ENCODE results near the gene GEN1.
A peak's percentile ranks its signal among the peaks of the same experiment; 100 is the strongest.
"Not testable (repeated sequence)": the region's sequence is repeated elsewhere in the genome, so short reads cannot be mapped to it uniquely, and the experiment has no call there.

The GEN1 gene

GRCh38 chr2:17798338-17798737, 44.4 kb downstream of the GEN1 start:
- DNase-seq = no peak

- no peak for DNase-seq
Observed at GRCh38 chr2:17799301-17800120, 45.6 kb downstream of the GEN1 start.

- DNase-seq = no peak
Observed at GRCh38 chr2:17800219-17800618, 46.3 kb downstream of the GEN1 start.

GRCh38 chr2:17800693-17801458, 46.9 kb downstream of the GEN1 start:
- DNase-seq = no peak

- DNase-seq = no peak
Observed at GRCh38 chr2:17803497-17803896, 49.6 kb downstream of the GEN1 start.

GRCh38 chr2:17804358-17804757, 50.4 kb downstream of the GEN1 start:
- peak in 1 of 2 donors; percentile 39 for DNase-seq

GRCh38 chr2:17805166-17805565, 51.2 kb downstream of the GEN1 start:
- DNase-seq = peak in 1 of 2 donors; percentile 8

- no peak for DNase-seq
Observed at GRCh38 chr2:17805717-17806363, 51.9 kb downstream of the GEN1 start.

GRCh38 chr2:17813010-17813741, 59.2 kb downstream of the GEN1 start:
- DNase-seq = no peak

- DNase-seq = peak in 1 of 2 donors; percentile 54
Observed at GRCh38 chr2:17813742-17814473, 60.0 kb downstream of the GEN1 start.

GRCh38 chr2:17814601-17815000, 60.7 kb downstream of the GEN1 start:
- DNase-seq = no peak

GRCh38 chr2:17815468-17816184, 61.7 kb downstream of the GEN1 start:
- no peak for DNase-seq

GRCh38 chr2:17816396-17817245, 62.7 kb downstream of the GEN1 start, which contains the start of gene MSGN1:
Gene MSGN1 (plus strand): TSS chr2:17816460. CDS start chr2:17816519, 59 bp downstream.
- DNase-seq = no peak

GRCh38 chr2:17818235-17818815, 64.4 kb downstream of the GEN1 start:
- no peak for DNase-seq

- DNase-seq = no peak
Observed at GRCh38 chr2:17821080-17821479, 67.1 kb downstream of the GEN1 start.

- DNase-seq = no peak
Observed at GRCh38 chr2:17821535-17822444, 67.9 kb downstream of the GEN1 start.

- no peak for DNase-seq
Observed at GRCh38 chr2:17822445-17823117, 68.6 kb downstream of the GEN1 start.

GRCh38 chr2:17823646-17824045, 69.7 kb downstream of the GEN1 start:
- not testable (repeated sequence) for DNase-seq

All from CD4-positive, alpha-beta T cell treated with Interleukin-1 beta for 1 hour (primary cell).